Thyroid gland (tissue), 4 donors: ENCODE data around the gene RPL6.
"Not testable (repeated sequence)": the region's sequence is repeated elsewhere in the genome, so short reads cannot be mapped to it uniquely, and the experiment has no call there.

Source experiments
- CTCF ChIP-seq, 6 experiments: fragments of 200-600 bp in 3 of 6; fragments of 450-650 bp in 3 of 6; sonication (generic) in 3 of 6; IDR thresholded peaks; one replicate each; pipeline ENCODE4 v1.5.1; 2016 to 2019; ENCODE audit warnings: antibody characterized with exemption in 6 of 6, mild to moderate bottlenecking in 2 of 6, inconsistent platforms in 1 of 6, moderate library complexity in 1 of 6
- POLR2A ChIP-seq, 2 donors: fragments of 450-650 bp; IDR thresholded peaks; one replicate each; pipeline ENCODE4 v1.6.1; 2017; ENCODE audit warnings: antibody characterized with exemption in 2 of 2, mild to moderate bottlenecking in 2 of 2, moderate library complexity in 1 of 2

- not testable (repeated sequence) for TF ChIP-seq CTCF, POLR2A (IDR thresholded peaks at IDR 0.05)
Observed at GRCh38 chr12:112438645-112439044, 29.2 kb upstream of the RPL6 start.
